Measurements from ENCODE around the gene ZAR1. TPM values are rescaled to one million over a fixed set of nuclear protein-coding genes. Genes with fewer than 3 reads are reported as not detected.

Gene ZAR1
- total RNA-seq, 1 donor from 2014 or later: not detected

DNA sequence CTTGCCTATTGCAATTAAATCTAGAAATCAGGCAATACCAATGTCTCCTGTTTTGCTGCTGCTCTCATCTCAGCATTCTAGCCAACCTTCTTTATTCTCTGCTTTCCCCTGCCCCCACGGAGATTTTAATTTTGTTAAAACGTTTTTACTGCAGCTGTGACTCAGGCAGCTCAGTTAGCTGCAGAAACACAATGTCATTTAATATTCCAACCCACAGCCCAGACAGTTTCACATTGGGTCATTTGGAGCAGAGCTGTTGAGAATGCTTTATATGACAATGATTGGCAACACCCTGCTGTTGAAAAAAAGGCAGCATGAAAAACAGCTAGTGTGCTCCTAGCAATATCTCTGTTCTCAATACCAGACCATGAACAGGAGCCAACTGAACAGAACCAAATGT, 19.5 kb upstream of the ZAR1 start:
- no peak overlapping the region for H3K27ac ChIP-seq (replicated peaks)
- intact Hi-C loops (cut with micrococcal nuclease): no loop called here
- no peaks in the 10 kb centered on the region for H3K36me3 ChIP-seq
- TF ChIP-seq, protein P1, sequence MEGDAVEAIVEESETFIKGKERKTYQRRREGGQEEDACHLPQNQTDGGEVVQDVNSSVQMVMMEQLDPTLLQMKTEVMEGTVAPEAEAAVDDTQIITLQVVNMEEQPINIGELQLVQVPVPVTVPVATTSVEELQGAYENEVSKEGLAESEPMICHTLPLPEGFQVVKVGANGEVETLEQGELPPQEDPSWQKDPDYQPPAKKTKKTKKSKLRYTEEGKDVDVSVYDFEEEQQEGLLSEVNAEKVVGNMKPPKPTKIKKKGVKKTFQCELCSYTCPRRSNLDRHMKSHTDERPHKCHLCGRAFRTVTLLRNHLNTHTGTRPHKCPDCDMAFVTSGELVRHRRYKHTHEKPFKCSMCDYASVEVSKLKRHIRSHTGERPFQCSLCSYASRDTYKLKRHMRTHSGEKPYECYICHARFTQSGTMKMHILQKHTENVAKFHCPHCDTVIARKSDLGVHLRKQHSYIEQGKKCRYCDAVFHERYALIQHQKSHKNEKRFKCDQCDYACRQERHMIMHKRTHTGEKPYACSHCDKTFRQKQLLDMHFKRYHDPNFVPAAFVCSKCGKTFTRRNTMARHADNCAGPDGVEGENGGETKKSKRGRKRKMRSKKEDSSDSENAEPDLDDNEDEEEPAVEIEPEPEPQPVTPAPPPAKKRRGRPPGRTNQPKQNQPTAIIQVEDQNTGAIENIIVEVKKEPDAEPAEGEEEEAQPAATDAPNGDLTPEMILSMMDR (IDR thresholded peaks at IDR 0.05; ENCODE audit: borderline replicate concordance): no peak
- H3K4me3 ChIP-seq: no peak overlapping the region
- no peaks in the 10 kb centered on the region for H3K27me3 ChIP-seq (ENCODE audit: low read depth)
- no peak for DNase-seq
- no peaks in the 10 kb centered on the region for H3K4me1 ChIP-seq
- H3K9me3 ChIP-seq (replicated peaks): no peaks in the 10 kb centered on the region

DNA sequence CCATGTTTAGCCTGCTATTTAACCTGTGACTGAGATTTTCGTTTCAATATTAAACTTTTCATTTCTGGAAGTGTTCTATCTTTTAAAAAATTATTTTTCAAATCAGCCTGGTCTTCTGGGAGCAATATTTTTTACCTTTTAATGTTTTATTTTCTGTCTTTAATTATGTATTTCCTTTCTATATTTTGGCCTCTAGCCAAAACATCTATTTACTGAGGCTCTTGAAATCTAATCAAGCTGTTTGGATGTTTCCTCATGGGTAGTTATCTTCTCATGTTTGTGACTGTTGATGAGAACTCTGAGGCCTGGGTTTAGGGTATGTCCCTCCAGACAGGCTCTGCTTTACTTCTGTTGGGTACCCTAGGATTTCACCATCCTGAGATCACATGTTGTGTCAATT, 17.3 kb upstream of the ZAR1 start:
- TF ChIP-seq, protein P1 (IDR thresholded peaks at IDR 0.05; ENCODE audit: borderline replicate concordance): no peak
- DNase-seq: no peak
- no peaks in the 10 kb centered on the region for H3K4me1 ChIP-seq
- no peaks in the 10 kb centered on the region for H3K27me3 ChIP-seq (ENCODE audit: low read depth)
- no peak overlapping the region for H3K27ac ChIP-seq (replicated peaks)
- no peaks in the 10 kb centered on the region for H3K9me3 ChIP-seq (replicated peaks)
- H3K4me3 ChIP-seq: no peak overlapping the region
- intact Hi-C loops (cut with micrococcal nuclease): no loop called here
- H3K36me3 ChIP-seq: no peaks in the 10 kb centered on the region

DNA sequence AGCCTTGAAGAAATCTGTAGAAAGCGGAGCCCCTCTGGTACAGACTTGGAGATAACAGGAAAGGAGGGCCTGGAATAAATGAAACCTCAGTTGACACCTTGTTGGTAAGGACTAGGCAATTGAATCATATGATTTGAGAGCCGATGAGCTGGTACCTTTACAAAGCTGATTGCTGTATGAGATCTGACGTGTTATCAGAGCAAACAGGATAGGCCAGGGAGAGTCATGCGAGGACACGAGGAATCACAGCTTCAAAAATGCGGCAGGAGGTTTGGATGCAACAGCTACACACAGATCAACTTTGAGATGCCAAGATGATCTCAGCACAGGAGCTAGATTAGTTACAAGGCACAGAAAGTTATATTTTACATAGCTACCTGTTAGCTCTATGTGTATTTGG, 14.3 kb upstream of the ZAR1 start:
- H3K4me3 ChIP-seq: no peak overlapping the region
- intact Hi-C loops (cut with micrococcal nuclease): no loop called here

DNA sequence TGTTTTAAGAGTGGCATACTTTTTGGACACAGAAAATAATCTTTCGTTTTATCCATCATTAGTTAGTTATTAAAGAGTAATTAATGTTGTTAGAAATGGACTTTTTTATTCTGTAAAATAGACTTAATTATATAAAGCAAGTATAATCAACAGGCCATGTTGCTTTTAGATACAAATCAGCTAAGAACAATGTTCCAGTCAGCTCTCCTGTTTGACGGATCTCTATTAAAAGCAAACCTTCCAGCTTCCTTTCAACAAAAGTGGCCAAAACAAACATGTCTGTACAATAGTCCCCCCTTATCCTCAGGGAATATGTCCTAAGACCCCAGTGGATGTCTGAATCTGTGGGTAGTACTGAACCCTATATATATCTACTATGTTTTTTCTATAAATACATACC, 11.8 kb upstream of the ZAR1 start:
- Histone ChIP-seq H3K27ac (replicated peaks) (peak overlapping the region; percentile 24), H3K9me3 (replicated peaks) (no peaks in the 10 kb centered on the region), H3K4me1 (peaks cover 3% of the 10 kb centered on the region), H3K4me3 (no peak overlapping the region), H3K36me3 (no peaks in the 10 kb centered on the region), H3K27me3 (ENCODE audit: low read depth) (peaks cover 26% of the 10 kb centered on the region)
- intact Hi-C loops (cut with micrococcal nuclease): no loop called here
- TF ChIP-seq, protein P1 (IDR thresholded peaks at IDR 0.05; ENCODE audit: borderline replicate concordance): no peak
- no peak for DNase-seq

More for the DNA sequence above, 14.3 kb upstream of the ZAR1 start:
- H3K36me3 ChIP-seq: no peaks in the 10 kb centered on the region
- peaks cover 3% of the 10 kb centered on the region for H3K27me3 ChIP-seq (ENCODE audit: low read depth)
- no peak overlapping the region for H3K27ac ChIP-seq (replicated peaks)
- H3K9me3 ChIP-seq (replicated peaks): no peaks in the 10 kb centered on the region
- TF ChIP-seq, protein P1 (IDR thresholded peaks at IDR 0.05; ENCODE audit: borderline replicate concordance): no peak
- no peak for DNase-seq
- H3K4me1 ChIP-seq: peaks cover 2% of the 10 kb centered on the region

DNA sequence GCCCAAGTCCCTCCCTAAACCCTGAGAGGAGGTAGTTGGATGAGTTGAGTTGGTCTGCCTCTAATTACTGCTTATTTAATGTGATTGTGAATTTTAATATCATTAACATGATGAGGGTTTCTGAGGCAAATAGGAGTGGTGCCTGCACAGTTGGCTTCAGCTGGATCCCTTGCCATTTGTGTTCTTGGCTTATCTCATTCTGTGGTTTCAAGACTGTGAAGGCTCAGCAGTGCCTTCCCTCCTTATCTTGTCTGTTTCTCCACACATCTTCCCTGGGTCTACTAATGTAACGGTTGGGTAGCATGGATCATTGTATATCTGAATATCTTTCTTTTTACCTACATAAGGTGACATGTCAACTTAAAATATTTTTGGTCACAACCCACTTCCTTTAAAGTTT, 8.5 kb upstream of the ZAR1 start:
- H3K36me3 ChIP-seq: no peaks in the 10 kb centered on the region
- DNase-seq: no peak
- H3K27me3 ChIP-seq (ENCODE audit: low read depth): peaks cover 59% of the 10 kb centered on the region
- H3K9me3 ChIP-seq (replicated peaks): no peaks in the 10 kb centered on the region
- intact Hi-C loops (cut with micrococcal nuclease): no loop called here
- peaks cover 9% of the 10 kb centered on the region for H3K4me1 ChIP-seq
- no peak overlapping the region for H3K27ac ChIP-seq (replicated peaks)
- TF ChIP-seq, protein P1 (IDR thresholded peaks at IDR 0.05; ENCODE audit: borderline replicate concordance): no peak
- no peak overlapping the region for H3K4me3 ChIP-seq

Measured in left ventricle myocardium inferior (tissue), 1 donor.